Sigmoid colon (tissue), 4 donors: ENCODE measurements around the gene DIAPH1.

Experiments used
- CTCF ChIP-seq, 4 experiments: fragments of 450-650 bp in 3 of 4; fragments of 200-600 bp in 1 of 4; IDR thresholded peaks; one replicate each; pipeline ENCODE4 v1.5.1; 2016 to 2019; ENCODE audit warnings: antibody characterized with exemption in 4 of 4, mild to moderate bottlenecking in 3 of 4, moderate library complexity in 2 of 4
- EP300 ChIP-seq, 4 donors: sonication (generic); formaldehyde crosslinking; IDR thresholded peaks; one replicate each; pipeline ENCODE4 v1.6.1; 2017; ENCODE audit warnings: antibody characterized with exemption in 4 of 4
- POLR2AphosphoS5 ChIP-seq, 4 donors: sonication (generic); formaldehyde crosslinking; IDR thresholded peaks; one replicate each; pipeline ENCODE4 v1.6.1; 2017; ENCODE audit warnings: antibody characterized with exemption in 4 of 4

GRCh38 chr5:141598391-141599345, 20.1 kb downstream of the DIAPH1 start:
- TF ChIP-seq CTCF (IDR thresholded peaks at IDR 0.05) (no peak), EP300 (IDR thresholded peaks at IDR 0.05) (no peak), POLR2AphosphoS5 (IDR thresholded peaks at IDR 0.05) (no peak)
